PC-3 (cell line): ENCODE data around the gene SCN1A. TPM values are rescaled to one million over a fixed set of nuclear protein-coding genes. Genes with fewer than 3 reads are reported as not detected.
A peak's percentile ranks its signal among the peaks of the same experiment; 100 is the strongest.

Experiments
- ATAC-seq: fragments of 200-7000 bp; cut with Tn5 transposase; 2 replicates; pipeline ENCODE4 v1.9.1; 2020; ENCODE audit warnings: mild to moderate bottlenecking, moderate library complexity
- BruUV-seq: library from RNA; stranded (reverse); fragments of 400-500 nt; replicated peaks from 2 replicates; lab custom pipeline; 2021; lab: Mats Ljungman, UMichigan
- CTCF ChIA-PET: fragments of 300-600 bp; sonication (Branson Sonifier 250); formaldehyde crosslinking; loops from one replicate; lab custom pipeline; 2022; ENCODE audit warnings: antibody characterized with exemption; lab: Charles Lee
- POLR2A ChIA-PET: fragments of 300-600 bp; sonication (Branson Sonifier 250); formaldehyde crosslinking; loops from one replicate; lab custom pipeline; 2022; ENCODE audit warnings: antibody characterized with exemption; ENCODE audit not compliant: unreplicated experiment; lab: Charles Lee
- DNase-seq: peaks from one replicate; pipeline ENCODE4 v3.0.0-alpha.2; 2015
- H2AFZ ChIP-seq: fragments of 300-600 bp; sonication (generic); 2 replicates; pipeline ENCODE4 v1.6.0; 2016; ENCODE audit warnings: antibody characterized with exemption, low read length
- H3F3A ChIP-seq: fragments of 300-600 bp; sonication (generic); one replicate; pipeline ENCODE4 v1.6.0; 2017; ENCODE audit warnings: antibody characterized with exemption, low read length, control low read depth, mild to moderate bottlenecking; ENCODE audit not compliant: unreplicated experiment
- H3K27ac ChIP-seq: fragments of 300-600 bp; sonication (generic); 2 replicates; pipeline ENCODE4 v1.5.1; 2016; ENCODE audit warnings: mild to moderate bottlenecking, low read length
- H3K27me3 ChIP-seq: fragments of 300-600 bp; sonication (generic); 2 replicates; pipeline ENCODE4 v1.6.1; 2016; ENCODE audit warnings: low read length, mixed read lengths
- H3K36me3 ChIP-seq: fragments of 300-600 bp; sonication (generic); 2 replicates; pipeline ENCODE4 v1.6.1; 2016; ENCODE audit warnings: low read depth, mixed run types, low read length, mixed read lengths
- H3K4me1 ChIP-seq: fragments of 300-600 bp; sonication (generic); 2 replicates; pipeline ENCODE4 v1.5.1; 2016; ENCODE audit warnings: low read length; ENCODE audit not compliant: insufficient read depth
- H3K4me2 ChIP-seq: fragments of 300-600 bp; sonication (generic); 2 replicates; pipeline ENCODE4 v1.6.0; 2016; ENCODE audit warnings: low read length
- H3K4me3 ChIP-seq: fragments of 300-600 bp; sonication (generic); 2 replicates; pipeline ENCODE4 v1.5.1; 2016; ENCODE audit warnings: mild to moderate bottlenecking, low read length, mixed read lengths
- H3K79me2 ChIP-seq: fragments of 300-600 bp; sonication (generic); 2 replicates; pipeline ENCODE4 v1.6.1; 2017; ENCODE audit warnings: low read length, mixed read lengths
- H3K9ac ChIP-seq: fragments of 300-600 bp; sonication (generic); 2 replicates; pipeline ENCODE4 v1.6.0; 2016; ENCODE audit warnings: mild to moderate bottlenecking, low read length
- H3K9me2 ChIP-seq: fragments of 300-600 bp; sonication (generic); replicated peaks from 2 replicates; pipeline ENCODE4 v1.6.1; 2016; ENCODE audit warnings: mixed run types, low read length, mixed read lengths
- H3K9me3 ChIP-seq: fragments of 300-600 bp; sonication (generic); 2 replicates; pipeline ENCODE4 v1.6.1; 2016; ENCODE audit warnings: low read length, mixed read lengths
- H4K20me1 ChIP-seq: fragments of 300-600 bp; sonication (generic); 2 replicates; pipeline ENCODE4 v1.6.1; 2016; ENCODE audit warnings: low read length, mixed read lengths
- CTCF ChIP-seq: fragments of 300-600 bp; sonication (generic); conservative IDR thresholded peaks from 2 replicates; pipeline ENCODE4 v1.5.1; 2017; ENCODE audit warnings: antibody characterized with exemption, low read depth, mild to moderate bottlenecking, low read length
- EZH2 ChIP-seq: fragments of 300-600 bp; sonication (generic); IDR thresholded peaks from one replicate; pipeline ENCODE4 v1.6.1; 2017; ENCODE audit warnings: antibody characterized with exemption, mild to moderate bottlenecking, low read length; ENCODE audit not compliant: unreplicated experiment
- EZH2phosphoT487 ChIP-seq: fragments of 300-600 bp; sonication (generic); IDR thresholded peaks from 2 replicates; pipeline ENCODE4 v1.6.1; 2018; ENCODE audit warnings: mild to moderate bottlenecking, antibody characterized with exemption, low read length, borderline replicate concordance
- intact Hi-C: fragments of 100-400 bp; cut with micrococcal nuclease; formaldehyde crosslinking; loops from 2 replicates; pipeline ENCODE4 v1.9.0; 2023
- total RNA-seq: library from RNA; depleted of rRNA; stranded (reverse); fragments of >200 nt; gene quantifications from 2 replicates; pipeline ENCODE4 v1.2.3, GENCODE V29; 2014

Gene SCN1A
- total RNA-seq, 1 experiment from 2014 or later, result 0.04 TPM

GRCh38 chr2:166152064-166152463 is 24.2 kb upstream of the SCN1A start:
- H3K4me2 ChIP-seq, result no peak overlapping the region
- no peaks in the 10 kb centered on the region for H3K79me2 ChIP-seq
- peaks cover 5% of the 10 kb centered on the region for H3K4me1 ChIP-seq
- H4K20me1 ChIP-seq, result no peaks in the 10 kb centered on the region
- DNase-seq, result no peak
- intact Hi-C loops, result no loop called here
- POLR2A ChIA-PET, result no interaction called here
- no peaks in the 10 kb centered on the region for H3F3A ChIP-seq
- H3K4me3 ChIP-seq, result no peak overlapping the region
- no peak for ATAC-seq
- no peak overlapping the region for H3K9ac ChIP-seq
- no peaks in the 10 kb centered on the region for H3K9me3 ChIP-seq
- TF ChIP-seq EZH2, result no peak
- 0 out of 2 replicates have a peak, but pooled peaks have one; percentile 13 for TF ChIP-seq CTCF
- no peak overlapping the region for H2AFZ ChIP-seq
- H3K9me2 ChIP-seq, result no peaks in the 10 kb centered on the region
- peaks cover 28% of the 10 kb centered on the region for H3K27me3 ChIP-seq
- no TSS peak for BruUV-seq
- H3K27ac ChIP-seq, result no peak overlapping the region
- CTCF ChIA-PET, result no interaction called here
- H3K36me3 ChIP-seq, result no peaks in the 10 kb centered on the region

DNA sequence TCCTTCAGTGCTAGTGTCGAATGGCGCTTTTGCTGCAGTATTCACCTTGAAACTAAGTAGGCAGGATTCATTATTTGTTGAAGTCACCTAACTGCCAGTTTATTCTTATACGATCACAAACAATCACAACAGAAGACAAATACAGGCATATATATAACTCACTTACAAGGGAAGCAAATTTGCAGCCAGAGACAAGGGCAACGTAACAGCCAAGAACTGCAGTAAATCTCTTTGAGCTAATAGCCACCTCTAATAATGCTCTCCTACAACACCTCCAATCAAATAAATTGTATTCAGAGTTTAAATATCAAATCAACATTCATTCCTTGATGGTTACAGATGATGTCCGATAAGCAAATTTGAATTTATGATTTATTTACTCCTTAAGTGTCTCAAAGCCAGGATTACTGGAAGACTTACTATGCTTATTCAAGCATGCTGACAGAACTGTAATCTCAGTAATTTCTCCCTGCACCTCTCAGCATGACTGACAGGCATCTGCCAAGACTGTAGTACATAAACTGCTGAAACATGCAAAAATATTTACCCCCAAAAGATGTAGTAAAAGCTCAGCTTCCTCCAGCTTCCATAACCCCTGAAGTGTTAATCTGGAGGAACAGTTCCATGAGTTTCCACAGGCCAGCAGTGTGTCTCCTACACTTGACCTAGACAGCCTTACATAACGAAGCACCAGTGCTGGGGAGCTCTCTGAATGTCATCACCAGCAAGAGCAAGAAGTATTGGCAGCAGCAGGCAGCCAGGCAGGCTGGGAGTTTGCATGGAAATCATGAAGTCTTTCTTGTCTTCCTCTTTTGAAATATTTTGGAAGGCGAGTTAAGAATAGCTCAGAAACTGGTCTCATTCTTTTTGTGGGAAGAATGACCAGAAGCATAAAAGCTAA is 20.9 kb upstream of the SCN1A start:
- Histone ChIP-seq H3K27ac (no peak overlapping the region), H3K27me3 (peaks cover 19% of the 10 kb centered on the region), H3K4me3 (no peak overlapping the region), H3K4me1 (no peaks in the 10 kb centered on the region), H4K20me1 (no peaks in the 10 kb centered on the region), H3K9me2 (no peaks in the 10 kb centered on the region), H3K79me2 (no peaks in the 10 kb centered on the region), H3K9me3 (no peaks in the 10 kb centered on the region), H3K9ac (no peak overlapping the region), H3K36me3 (no peaks in the 10 kb centered on the region), H3K4me2 (no peak overlapping the region), H2AFZ (no peak overlapping the region), H3F3A (no peaks in the 10 kb centered on the region)
- ATAC-seq, result no peak
- no TSS peak for BruUV-seq
- POLR2A ChIA-PET, result interaction anchor here (0.6 kb wide), 1 partner anchor 1138 kb away, joined by 3 read pairs; no protein-coding TSS in a partner anchor
- intact Hi-C loops, result no loop called here
- CTCF ChIA-PET, result no interaction called here
- DNase-seq, result no peak
- TF ChIP-seq EZH2 (no peak), CTCF (no peak), EZH2phosphoT487 (no peak)

DNA sequence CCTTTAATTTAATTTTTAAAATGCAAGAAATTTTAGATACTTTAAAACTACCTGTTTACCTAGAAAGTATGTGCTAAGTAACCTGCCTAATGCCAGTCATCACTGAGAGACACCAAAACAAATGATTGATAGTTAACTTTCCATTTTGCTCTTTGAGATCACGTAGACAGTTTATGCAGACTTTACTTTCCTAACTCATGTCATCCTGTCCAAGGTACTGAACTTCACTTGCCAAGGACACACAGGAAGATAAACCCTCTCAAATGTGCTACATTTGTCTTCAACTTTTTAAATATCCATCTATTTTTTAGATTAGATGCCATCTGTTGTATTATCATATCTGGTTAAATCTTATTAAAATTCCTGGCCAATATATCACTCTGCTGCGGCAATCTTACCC is 20.1 kb upstream of the SCN1A start:
- Histone ChIP-seq H3K9me2 (no peaks in the 10 kb centered on the region), H3K9me3 (no peaks in the 10 kb centered on the region), H2AFZ (no peak overlapping the region), H3K27ac (no peak overlapping the region), H3K27me3 (peaks cover 12% of the 10 kb centered on the region), H3K4me1 (no peaks in the 10 kb centered on the region), H3K36me3 (no peaks in the 10 kb centered on the region), H3K4me2 (no peak overlapping the region), H3K9ac (no peak overlapping the region), H3K4me3 (no peak overlapping the region), H3K79me2 (no peaks in the 10 kb centered on the region), H4K20me1 (no peaks in the 10 kb centered on the region), H3F3A (no peaks in the 10 kb centered on the region)
- ChIA-PET POLR2A (no interaction called here), CTCF (no interaction called here)
- ATAC-seq (no peak), DNase-seq (no peak)
- TF ChIP-seq CTCF, result no peak
- no peak for TF ChIP-seq EZH2
- TF ChIP-seq EZH2phosphoT487, result no peak
- BruUV-seq, result no TSS peak
- intact Hi-C loops, result no loop called here
